ENCODE data around the gene SLC38A7.

Gene SLC38A7

DNA sequence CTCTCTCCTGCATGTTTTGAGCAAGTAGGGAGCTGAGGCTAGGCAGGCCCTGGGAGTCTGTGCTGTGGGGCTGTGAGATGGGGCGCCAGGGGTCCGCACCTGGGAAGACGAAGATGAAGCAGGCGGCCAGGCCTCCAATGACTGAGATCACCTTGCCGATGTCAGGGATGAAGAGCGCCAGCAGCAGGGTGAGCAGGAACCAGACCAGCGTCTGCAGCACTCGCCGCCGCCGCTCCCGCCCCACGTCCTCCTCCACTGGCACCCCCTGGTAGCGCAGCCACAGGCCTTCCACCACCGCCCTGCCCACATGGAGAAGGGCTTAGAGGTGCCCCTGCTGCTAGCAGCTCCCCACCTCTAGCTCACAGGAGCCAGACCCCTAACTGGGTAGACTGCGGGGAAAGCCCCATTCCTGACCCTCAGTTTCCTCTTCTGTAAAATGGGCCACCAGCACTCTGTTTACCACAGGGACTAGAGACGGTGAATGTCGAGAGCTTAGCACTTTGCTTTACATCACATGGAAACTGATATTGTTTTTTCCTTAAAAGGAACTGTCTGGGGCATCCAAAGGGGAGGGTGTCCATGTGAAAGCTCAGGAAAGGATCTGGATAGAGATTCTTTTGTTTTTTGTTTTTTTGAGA lies 13.5 kb downstream of the SLC38A7 start:
- no peaks in the 10 kb centered on the region for H3K36me3 ChIP-seq (ENCODE audit: control insufficient read depth, low read length)
- no peak overlapping the region for H3K4me3 ChIP-seq (ENCODE audit: low read length)
- H3K9me3 ChIP-seq (ENCODE audit: control insufficient read depth, insufficient read depth, low read length), result no peaks in the 10 kb centered on the region
- H3K79me2 ChIP-seq (ENCODE audit: control insufficient read depth, low read length), result no peaks in the 10 kb centered on the region
- H3K4me2 ChIP-seq (ENCODE audit: low read length), result no peak overlapping the region
- no peaks in the 10 kb centered on the region for H3F3A ChIP-seq (ENCODE audit: control insufficient read depth, insufficient read depth)
- no peaks in the 10 kb centered on the region for H3K4me1 ChIP-seq (ENCODE audit: control insufficient read depth, low read length)
- H4K20me1 ChIP-seq (ENCODE audit: control insufficient read depth, insufficient read depth, low read depth, low read length), result no peaks in the 10 kb centered on the region
- TF ChIP-seq, protein P1, sequence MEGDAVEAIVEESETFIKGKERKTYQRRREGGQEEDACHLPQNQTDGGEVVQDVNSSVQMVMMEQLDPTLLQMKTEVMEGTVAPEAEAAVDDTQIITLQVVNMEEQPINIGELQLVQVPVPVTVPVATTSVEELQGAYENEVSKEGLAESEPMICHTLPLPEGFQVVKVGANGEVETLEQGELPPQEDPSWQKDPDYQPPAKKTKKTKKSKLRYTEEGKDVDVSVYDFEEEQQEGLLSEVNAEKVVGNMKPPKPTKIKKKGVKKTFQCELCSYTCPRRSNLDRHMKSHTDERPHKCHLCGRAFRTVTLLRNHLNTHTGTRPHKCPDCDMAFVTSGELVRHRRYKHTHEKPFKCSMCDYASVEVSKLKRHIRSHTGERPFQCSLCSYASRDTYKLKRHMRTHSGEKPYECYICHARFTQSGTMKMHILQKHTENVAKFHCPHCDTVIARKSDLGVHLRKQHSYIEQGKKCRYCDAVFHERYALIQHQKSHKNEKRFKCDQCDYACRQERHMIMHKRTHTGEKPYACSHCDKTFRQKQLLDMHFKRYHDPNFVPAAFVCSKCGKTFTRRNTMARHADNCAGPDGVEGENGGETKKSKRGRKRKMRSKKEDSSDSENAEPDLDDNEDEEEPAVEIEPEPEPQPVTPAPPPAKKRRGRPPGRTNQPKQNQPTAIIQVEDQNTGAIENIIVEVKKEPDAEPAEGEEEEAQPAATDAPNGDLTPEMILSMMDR (IDR thresholded peaks at IDR 0.05; ENCODE audit: low read depth, low read length, poor library complexity, severe bottlenecking), result no peak
- no peak for TF ChIP-seq EZH2phosphoT487 (IDR thresholded peaks at IDR 0.05; ENCODE audit: borderline replicate concordance, low read length)
- no peak overlapping the region for H3K27ac ChIP-seq (ENCODE audit: low read depth, low read length)
- no peaks in the 10 kb centered on the region for H3K27me3 ChIP-seq (ENCODE audit: control insufficient read depth, low read length)
- H3K9me2 ChIP-seq (replicated peaks; ENCODE audit: control insufficient read depth, low read length), result no peaks in the 10 kb centered on the region

DNA sequence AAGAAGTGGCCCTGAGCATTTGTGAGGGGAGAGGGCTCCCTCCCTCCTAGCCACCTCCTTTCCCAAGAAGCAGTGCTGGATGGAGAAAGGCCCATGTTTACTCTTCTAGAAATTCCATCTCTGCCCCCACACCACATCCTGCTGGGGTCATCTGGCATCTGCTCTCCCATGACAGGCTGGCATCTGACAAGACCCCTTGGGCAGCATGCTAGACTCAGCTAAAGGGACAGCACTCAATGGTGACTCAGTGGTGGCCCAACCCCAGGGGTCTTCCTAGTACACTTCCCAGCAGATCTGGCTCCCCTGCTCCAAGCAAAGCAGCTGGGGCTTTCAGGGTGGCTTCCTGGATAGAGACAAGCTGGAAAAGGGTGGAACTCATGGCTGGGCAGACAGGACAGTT lies 14.4 kb downstream of the SLC38A7 start:
- TF ChIP-seq, protein P1 (IDR thresholded peaks at IDR 0.05; ENCODE audit: low read depth, low read length, poor library complexity, severe bottlenecking), result no peak
- TF ChIP-seq EZH2phosphoT487 (IDR thresholded peaks at IDR 0.05; ENCODE audit: borderline replicate concordance, low read length), result no peak

DNA sequence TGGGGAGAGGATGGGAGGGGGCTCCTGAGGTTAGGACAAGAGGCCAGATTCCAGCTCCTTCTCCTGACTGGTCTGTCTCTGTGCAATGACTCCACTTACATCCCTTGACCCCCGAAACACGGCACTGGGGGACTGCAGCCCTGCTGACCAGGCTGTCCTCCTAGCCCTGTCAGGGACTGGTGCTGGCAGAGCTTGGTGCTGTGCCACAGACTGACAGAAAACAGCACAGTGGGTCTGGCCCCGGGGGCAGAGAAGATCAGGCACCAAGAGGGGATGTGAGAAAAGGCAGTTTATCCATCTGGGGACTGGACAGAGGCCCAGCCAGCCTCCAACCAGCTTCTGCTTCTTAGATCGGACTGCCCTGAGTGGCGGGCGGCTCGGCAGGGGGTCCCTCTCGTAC lies 19.4 kb downstream of the SLC38A7 start:
- Histone ChIP-seq H3K4me3 (ENCODE audit: low read length) (no peak overlapping the region), H3K4me2 (ENCODE audit: low read length) (no peak overlapping the region), H3K27ac (ENCODE audit: low read depth, low read length) (no peak overlapping the region), H3F3A (ENCODE audit: control insufficient read depth, insufficient read depth) (no peaks in the 10 kb centered on the region), H3K9me2 (replicated peaks; ENCODE audit: control insufficient read depth, low read length) (no peaks in the 10 kb centered on the region), H4K20me1 (ENCODE audit: control insufficient read depth, insufficient read depth, low read depth, low read length) (no peaks in the 10 kb centered on the region), H3K79me2 (ENCODE audit: control insufficient read depth, low read length) (no peaks in the 10 kb centered on the region), H3K27me3 (ENCODE audit: control insufficient read depth, low read length) (no peaks in the 10 kb centered on the region), H3K9me3 (ENCODE audit: control insufficient read depth, insufficient read depth, low read length) (no peaks in the 10 kb centered on the region), H3K36me3 (ENCODE audit: control insufficient read depth, low read length) (no peaks in the 10 kb centered on the region), H3K4me1 (ENCODE audit: control insufficient read depth, low read length) (no peaks in the 10 kb centered on the region)
- TF ChIP-seq EZH2phosphoT487 (IDR thresholded peaks at IDR 0.05; ENCODE audit: borderline replicate concordance, low read length), result no peak
- TF ChIP-seq, protein P1 (IDR thresholded peaks at IDR 0.05; ENCODE audit: low read depth, low read length, poor library complexity, severe bottlenecking), result no peak

More for the DNA sequence above, 14.4 kb downstream of the SLC38A7 start:
- Histone ChIP-seq H3K9me2 (replicated peaks; ENCODE audit: control insufficient read depth, low read length) (no peaks in the 10 kb centered on the region), H3F3A (ENCODE audit: control insufficient read depth, insufficient read depth) (no peaks in the 10 kb centered on the region), H3K27me3 (ENCODE audit: control insufficient read depth, low read length) (no peaks in the 10 kb centered on the region), H3K4me2 (ENCODE audit: low read length) (no peak overlapping the region), H3K4me3 (ENCODE audit: low read length) (no peak overlapping the region), H4K20me1 (ENCODE audit: control insufficient read depth, insufficient read depth, low read depth, low read length) (no peaks in the 10 kb centered on the region), H3K9me3 (ENCODE audit: control insufficient read depth, insufficient read depth, low read length) (no peaks in the 10 kb centered on the region), H3K27ac (ENCODE audit: low read depth, low read length) (no peak overlapping the region), H3K36me3 (ENCODE audit: control insufficient read depth, low read length) (no peaks in the 10 kb centered on the region), H3K79me2 (ENCODE audit: control insufficient read depth, low read length) (no peaks in the 10 kb centered on the region), H3K4me1 (ENCODE audit: control insufficient read depth, low read length) (no peaks in the 10 kb centered on the region)
